GM12891 (cell line): ENCODE data around the gene THEM5.
A peak's percentile ranks its signal among the peaks of the same experiment; 100 is the strongest.

Experiments
- DNase-seq: peaks from one replicate; pipeline ENCODE4 v3.0.0; 2011; ENCODE audit warnings: low spot score; ENCODE audit not compliant: insufficient read length
- FAIRE-seq: peaks from 2 replicates; lab custom pipeline; 2011; peaks lifted over from hg19 to GRCh38; lab: Jason Lieb, UNC
- PAX5 ChIP-seq: IDR thresholded peaks from 2 replicates; pipeline ENCODE4 v1.6.1; 2011; ENCODE audit warnings: low read length, moderate library complexity, mild to moderate bottlenecking; ENCODE audit not compliant: insufficient read depth, severe bottlenecking
- POLR2A ChIP-seq: IDR thresholded peaks from 2 replicates; pipeline ENCODE4 v1.6.1; 2011; ENCODE audit warnings: low read depth, low read length, control low read depth
- POLR2AphosphoS5 ChIP-seq: IDR thresholded peaks from 2 replicates; pipeline ENCODE4 v1.6.1; 2011; ENCODE audit warnings: low read depth, low read length, control low read depth
- POU2F2 ChIP-seq: IDR thresholded peaks from 2 replicates; pipeline ENCODE4 v1.6.1; 2011; ENCODE audit warnings: low read depth, mild to moderate bottlenecking, control low read depth, low read length, moderate library complexity
- SPI1 ChIP-seq: IDR thresholded peaks from 2 replicates; pipeline ENCODE4 v1.6.1; 2011; ENCODE audit warnings: low read depth, low read length, control low read depth
- TAF1 ChIP-seq: IDR thresholded peaks from 2 replicates; pipeline ENCODE4 v1.6.1; 2011; ENCODE audit warnings: low read depth, low read length, control low read depth

Gene THEM5

GRCh38 chr1:151811181-151811580 is 42.3 kb downstream of the THEM5 start:
- no peak for TF ChIP-seq TAF1
- no peak for TF ChIP-seq POLR2A
- TF ChIP-seq PAX5: no peak
- FAIRE-seq (no peak), DNase-seq (no peak)

- DNase-seq (no peak), FAIRE-seq (no peak)
- TF ChIP-seq POLR2A (no peak), SPI1 (no peak), PAX5 (no peak), TAF1 (no peak), POLR2AphosphoS5 (no peak), POU2F2 (no peak)
Observed at GRCh38 chr1:151809985-151810556, 43.4 kb downstream of the THEM5 start.

GRCh38 chr1:151809290-151809984 is 44.1 kb downstream of the THEM5 start:
- TF ChIP-seq POLR2AphosphoS5 (no peak), POLR2A (no peak), PAX5 (no peak), TAF1 (no peak), SPI1 (no peak), POU2F2 (no peak)
- FAIRE-seq (no peak), DNase-seq (no peak)

- FAIRE-seq: no peak
- TF ChIP-seq POLR2A (no peak), SPI1 (0 out of 2 replicates have a peak, but pooled peaks have one; percentile 21), POU2F2 (no peak), PAX5 (no peak), POLR2AphosphoS5 (no peak), TAF1 (no peak)
- DNase-seq: no peak
Observed at GRCh38 chr1:151807766-151808165, 45.7 kb downstream of the THEM5 start.

GRCh38 chr1:151807131-151807530 is 46.4 kb downstream of the THEM5 start:
- FAIRE-seq (no peak), DNase-seq (no peak)
- TF ChIP-seq SPI1: no peak
- TF ChIP-seq TAF1: no peak

GRCh38 chr1:151806170-151806569 is 47.3 kb downstream of the THEM5 start:
- TF ChIP-seq POLR2A: no peak
- TF ChIP-seq TAF1: no peak
- no peak for TF ChIP-seq SPI1
- TF ChIP-seq POLR2AphosphoS5: no peak
- no peak for TF ChIP-seq POU2F2
- no peak for TF ChIP-seq PAX5
- no peak for DNase-seq
- no peak for FAIRE-seq

GRCh38 chr1:151805066-151805820 is 48.3 kb downstream of the THEM5 start, which contains the start of gene LINGO4:
Gene LINGO4 (minus strand): TSS chr1:151805419. CDS start chr1:151802704, 2,715 bp downstream.
- no peak for TF ChIP-seq POLR2AphosphoS5
- no peak for TF ChIP-seq TAF1
- TF ChIP-seq POU2F2: no peak
- no peak for TF ChIP-seq POLR2A
- TF ChIP-seq PAX5: no peak
- no peak for TF ChIP-seq SPI1
- no peak for DNase-seq
- no peak for FAIRE-seq

GRCh38 chr1:151803915-151804314 is 49.6 kb downstream of the THEM5 start:
- DNase-seq (no peak), FAIRE-seq (no peak)
- TF ChIP-seq POU2F2 (no peak), POLR2AphosphoS5 (no peak), POLR2A (no peak), SPI1 (no peak), PAX5 (no peak), TAF1 (no peak)

- FAIRE-seq: no peak
Observed at GRCh38 chr1:151803164-151803563, 50.3 kb downstream of the THEM5 start.

GRCh38 chr1:151802372-151802771 is 51.1 kb downstream of the THEM5 start:
- no peak for FAIRE-seq
- no peak for DNase-seq
- TF ChIP-seq PAX5 (no peak), POU2F2 (no peak), SPI1 (no peak), POLR2AphosphoS5 (no peak), TAF1 (no peak), POLR2A (no peak)

More at GRCh38 chr1:151803164-151803563, 50.3 kb downstream of the THEM5 start:
- DNase-seq: no peak
- TF ChIP-seq TAF1: no peak
- no peak for TF ChIP-seq POLR2AphosphoS5
- TF ChIP-seq POLR2A: no peak
- no peak for TF ChIP-seq POU2F2
- TF ChIP-seq SPI1: no peak
- no peak for TF ChIP-seq PAX5
